Memory B cell (primary cell): Measurements from ENCODE around the gene CD226.
"Not testable (repeated sequence)": the region's sequence is repeated elsewhere in the genome, so short reads cannot be mapped to it uniquely, and the experiment has no call there.

Experiments used
- ATAC-seq: fragments of 150-1000 bp; cut with Tn5 transposase; 2 replicates; pipeline ENCODE4 v1.10.0; 2021; ENCODE audit warnings: low read depth, mild to moderate bottlenecking, moderate library complexity
- DNase-seq, 2 donors: peaks; one replicate each; pipeline ENCODE4 v3.0.0; 2022; ENCODE audit warnings: low spot score in 2 of 2
- H3K27ac Mint-ChIP-seq: one replicate; pipeline ENCODE4 v1.8.0; 2022; ENCODE audit warnings: mild to moderate bottlenecking, moderate library complexity, mixed read lengths
- H3K27me3 Mint-ChIP-seq: one replicate; pipeline ENCODE4 v1.8.0; 2022; ENCODE audit warnings: mixed read lengths
- H3K36me3 Mint-ChIP-seq: one replicate; pipeline ENCODE4 v1.8.0; 2022; ENCODE audit warnings: mild to moderate bottlenecking, mixed read lengths
- H3K4me1 Mint-ChIP-seq: one replicate; pipeline ENCODE4 v1.8.0; 2022; ENCODE audit warnings: mixed read lengths
- H3K4me3 Mint-ChIP-seq: one replicate; pipeline ENCODE4 v1.8.0; 2022; ENCODE audit warnings: mild to moderate bottlenecking, moderate library complexity, mixed read lengths
- H3K9me3 Mint-ChIP-seq: one replicate; pipeline ENCODE4 v1.8.0; 2022; ENCODE audit warnings: mixed read lengths

The CD226 gene

DNA sequence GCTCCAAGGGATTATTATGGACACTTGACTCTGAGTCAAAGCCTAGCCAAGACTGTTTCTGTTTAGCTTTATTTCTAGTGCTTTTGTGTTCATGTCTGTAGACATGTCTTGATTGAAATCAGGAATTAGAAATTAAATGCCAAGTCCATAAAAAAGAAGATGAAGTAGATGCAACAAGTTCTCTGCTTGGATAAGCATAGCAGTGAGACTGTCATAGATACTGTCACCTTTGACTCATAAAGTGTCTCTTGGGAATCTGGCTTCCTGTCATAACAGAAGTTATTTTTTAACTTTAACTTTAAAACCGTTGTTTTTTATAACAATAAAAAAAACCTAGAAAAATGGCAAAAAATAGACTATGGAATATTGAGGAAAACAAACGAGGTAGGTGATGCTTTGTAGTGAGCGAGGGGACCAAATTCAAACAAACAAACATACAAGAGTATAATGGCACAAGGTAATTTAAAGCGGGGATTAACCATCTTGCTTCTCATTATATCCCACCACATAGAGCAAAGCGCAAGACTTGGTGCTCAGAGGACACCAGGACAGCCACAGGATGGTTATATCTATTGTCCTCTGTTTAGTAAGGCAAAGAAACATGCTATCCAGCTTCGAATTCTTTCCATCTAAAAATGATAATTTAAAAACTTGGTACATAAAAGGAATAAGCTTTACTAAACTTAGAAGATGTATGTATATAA lies 64.6 kb downstream of the CD226 start:
- Mint-ChIP-seq H3K4me1 (peaks cover 11% of the 10 kb centered on the region), H3K27me3 (peaks cover 2% of the 10 kb centered on the region), H3K27ac (peak overlapping the region; percentile 55), H3K9me3 (peaks cover 5% of the 10 kb centered on the region), H3K36me3 (peaks cover 8% of the 10 kb centered on the region), H3K4me3 (no peak overlapping the region)
- no peak for DNase-seq
- ATAC-seq = peak; percentile 49

- ATAC-seq (no peak), DNase-seq (no peak)
- H3K4me1 Mint-ChIP-seq = peaks cover 5% of the 10 kb centered on the region
- peaks cover 8% of the 10 kb centered on the region for H3K36me3 Mint-ChIP-seq
- no peak overlapping the region for H3K4me3 Mint-ChIP-seq
- no peak overlapping the region for H3K27ac Mint-ChIP-seq
- peaks cover 5% of the 10 kb centered on the region for H3K9me3 Mint-ChIP-seq
- H3K27me3 Mint-ChIP-seq = peaks cover 2% of the 10 kb centered on the region
These were observed 67.6 kb downstream of the CD226 start for GRCh38 chr18:69880083-69880482.

GRCh38 chr18:69879051-69879450 lies 68.6 kb downstream of the CD226 start:
- not testable (repeated sequence) for H3K4me3 Mint-ChIP-seq, H3K36me3 Mint-ChIP-seq, DNase-seq, ATAC-seq, H3K4me1 Mint-ChIP-seq, H3K27me3 Mint-ChIP-seq, H3K9me3 Mint-ChIP-seq
- H3K27ac Mint-ChIP-seq = peak overlapping the region; percentile 21

DNA sequence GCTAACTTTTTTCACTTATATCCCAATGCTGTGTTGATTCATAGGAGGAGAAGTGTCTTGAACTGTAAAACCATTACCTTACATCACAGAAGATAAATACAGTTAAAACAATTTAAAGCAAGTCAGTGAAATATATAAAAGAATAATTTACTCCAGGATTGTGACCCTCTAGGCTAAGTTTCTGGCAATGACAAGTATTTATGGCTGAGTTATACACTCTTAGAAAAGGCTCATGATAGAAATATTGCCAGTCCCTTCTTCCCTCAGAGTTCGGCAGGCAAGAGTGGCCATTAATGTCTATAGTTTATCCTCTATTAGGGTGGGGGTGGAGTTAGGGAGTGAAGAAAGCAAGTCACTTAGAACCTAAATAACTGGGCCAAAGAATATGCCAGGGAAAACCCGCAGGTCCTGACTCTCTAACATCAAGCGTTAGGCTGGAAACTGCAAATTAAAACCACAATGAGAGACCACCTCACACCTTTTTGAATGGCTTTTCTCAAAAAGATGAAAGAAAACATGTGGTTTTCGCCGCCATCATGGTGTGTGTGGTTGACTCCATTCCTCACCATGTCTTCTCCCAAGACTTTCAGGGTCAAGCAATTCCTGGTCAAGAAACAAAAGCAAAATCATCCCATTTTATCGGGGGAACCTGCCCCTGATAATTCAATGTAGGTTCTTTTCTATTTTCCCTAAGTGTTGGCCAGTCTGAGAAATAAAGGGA lies 69.3 kb downstream of the CD226 start:
- no peak for ATAC-seq
- DNase-seq = no peak
- Mint-ChIP-seq H3K36me3 (peaks cover 8% of the 10 kb centered on the region), H3K27ac (peak overlapping the region; percentile 21), H3K27me3 (peaks cover 2% of the 10 kb centered on the region), H3K4me1 (peaks cover 5% of the 10 kb centered on the region), H3K4me3 (no peak overlapping the region), H3K9me3 (peaks cover 5% of the 10 kb centered on the region)

DNA sequence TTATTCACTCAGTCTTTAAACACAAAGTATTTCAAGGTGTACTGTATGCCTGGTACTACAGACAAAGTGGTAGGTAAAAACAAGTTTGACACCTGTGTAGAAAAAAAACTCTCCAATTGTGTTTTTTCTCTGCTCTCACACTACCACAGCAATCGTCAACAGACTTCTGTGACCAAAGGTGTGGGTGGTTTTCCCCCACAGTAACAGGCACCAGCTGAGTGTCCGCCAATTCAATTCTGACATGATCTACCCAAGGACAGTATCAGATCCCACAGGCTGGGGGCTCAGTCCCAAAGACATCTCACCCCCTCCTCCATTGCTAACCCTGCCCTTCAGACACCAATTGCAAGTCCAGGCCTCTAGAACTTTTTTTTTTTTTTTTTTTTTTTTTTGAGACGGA lies 71.2 kb downstream of the CD226 start:
- peaks cover 5% of the 10 kb centered on the region for H3K9me3 Mint-ChIP-seq
- no peak for DNase-seq
- no peak overlapping the region for H3K4me3 Mint-ChIP-seq
- peaks cover 8% of the 10 kb centered on the region for H3K36me3 Mint-ChIP-seq
- H3K4me1 Mint-ChIP-seq = no peaks in the 10 kb centered on the region
- H3K27ac Mint-ChIP-seq = no peak overlapping the region
- H3K27me3 Mint-ChIP-seq = peaks cover 2% of the 10 kb centered on the region
- ATAC-seq = no peak

- Mint-ChIP-seq H3K27me3 (no peaks in the 10 kb centered on the region), H3K36me3 (peaks cover 4% of the 10 kb centered on the region), H3K27ac (no peak overlapping the region), H3K4me3 (no peak overlapping the region), H3K9me3 (peaks cover 3% of the 10 kb centered on the region), H3K4me1 (no peaks in the 10 kb centered on the region)
- ATAC-seq (no peak), DNase-seq (no peak)
These were observed 73.6 kb downstream of the CD226 start for GRCh38 chr18:69874058-69874457.

GRCh38 chr18:69872661-69873060 lies 75.0 kb downstream of the CD226 start:
- Mint-ChIP-seq H3K36me3 (no peaks in the 10 kb centered on the region), H3K27me3 (no peaks in the 10 kb centered on the region), H3K27ac (no peak overlapping the region), H3K4me1 (no peaks in the 10 kb centered on the region), H3K4me3 (no peak overlapping the region), H3K9me3 (no peaks in the 10 kb centered on the region)
- DNase-seq = no peak
- no peak for ATAC-seq

DNA sequence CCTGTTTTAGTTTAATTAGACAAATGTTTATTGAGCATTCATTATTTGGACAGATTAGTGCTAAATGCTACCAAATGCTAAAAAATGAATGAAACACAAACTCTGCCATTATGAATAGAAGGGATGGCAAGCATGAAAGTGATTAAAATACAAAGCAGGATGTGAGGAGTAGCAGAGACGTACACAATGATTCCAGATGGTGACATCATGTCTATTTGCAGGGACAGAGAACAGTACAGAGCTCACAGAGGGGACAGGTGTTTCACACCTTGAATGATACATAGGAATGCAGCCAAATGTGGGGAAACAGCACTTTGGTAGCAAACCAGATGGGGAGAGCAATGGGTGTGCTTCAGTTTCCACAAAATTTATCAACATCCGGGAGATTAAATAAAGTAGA lies 76.3 kb downstream of the CD226 start:
- DNase-seq = no peak
- H3K36me3 Mint-ChIP-seq = no peaks in the 10 kb centered on the region
- H3K9me3 Mint-ChIP-seq = no peaks in the 10 kb centered on the region
- no peak overlapping the region for H3K27ac Mint-ChIP-seq
- H3K4me3 Mint-ChIP-seq = no peak overlapping the region
- H3K4me1 Mint-ChIP-seq = no peaks in the 10 kb centered on the region
- no peaks in the 10 kb centered on the region for H3K27me3 Mint-ChIP-seq
- ATAC-seq = no peak

GRCh38 chr18:69870736-69871135 lies 76.9 kb downstream of the CD226 start:
- Mint-ChIP-seq H3K9me3 (no peaks in the 10 kb centered on the region), H3K4me1 (no peaks in the 10 kb centered on the region), H3K27me3 (no peaks in the 10 kb centered on the region), H3K36me3 (no peaks in the 10 kb centered on the region), H3K4me3 (no peak overlapping the region), H3K27ac (no peak overlapping the region)
- ATAC-seq (no peak), DNase-seq (no peak)

GRCh38 chr18:69866212-69866611 lies 81.5 kb downstream of the CD226 start:
- ATAC-seq = no peak
- no peak for DNase-seq
- Mint-ChIP-seq H3K27me3 (no peaks in the 10 kb centered on the region), H3K4me1 (no peaks in the 10 kb centered on the region), H3K27ac (no peak overlapping the region), H3K4me3 (no peak overlapping the region), H3K36me3 (no peaks in the 10 kb centered on the region), H3K9me3 (no peaks in the 10 kb centered on the region)

- Mint-ChIP-seq H3K36me3 (no peaks in the 10 kb centered on the region), H3K4me3 (no peak overlapping the region), H3K27ac (no peak overlapping the region), H3K4me1 (no peaks in the 10 kb centered on the region), H3K9me3 (no peaks in the 10 kb centered on the region), H3K27me3 (no peaks in the 10 kb centered on the region)
- no peak for DNase-seq
- ATAC-seq = no peak
These were observed 81.9 kb downstream of the CD226 start for GRCh38 chr18:69865776-69866175.

GRCh38 chr18:69864802-69865201 lies 82.9 kb downstream of the CD226 start:
- not testable (repeated sequence) for DNase-seq, ATAC-seq, H3K36me3 Mint-ChIP-seq, H3K4me1 Mint-ChIP-seq, H3K4me3 Mint-ChIP-seq, H3K9me3 Mint-ChIP-seq, H3K27me3 Mint-ChIP-seq, H3K27ac Mint-ChIP-seq

DNA sequence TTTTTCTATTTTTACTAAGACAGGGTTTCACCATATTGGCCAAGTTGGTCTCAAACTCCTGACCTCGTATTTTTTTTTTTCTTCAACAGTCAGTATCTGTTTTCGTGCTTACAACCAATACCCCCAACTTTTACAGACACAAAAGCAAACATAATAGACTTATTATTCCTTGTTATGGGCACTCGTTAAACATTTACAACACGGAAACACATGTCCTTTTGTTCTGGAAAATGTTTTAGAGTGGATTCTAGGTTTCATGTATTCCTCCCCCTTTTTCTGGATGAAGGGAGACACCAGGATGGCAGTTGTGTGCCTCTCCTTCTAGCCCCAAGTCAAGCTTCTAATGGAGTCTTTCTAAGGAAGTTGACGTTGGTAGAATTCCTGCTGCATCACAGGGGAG lies 88.8 kb downstream of the CD226 start:
- ATAC-seq (no peak), DNase-seq (no peak)
- Mint-ChIP-seq H3K27ac (no peak overlapping the region), H3K36me3 (no peaks in the 10 kb centered on the region), H3K27me3 (no peaks in the 10 kb centered on the region), H3K4me3 (no peak overlapping the region), H3K4me1 (no peaks in the 10 kb centered on the region), H3K9me3 (no peaks in the 10 kb centered on the region)

DNA sequence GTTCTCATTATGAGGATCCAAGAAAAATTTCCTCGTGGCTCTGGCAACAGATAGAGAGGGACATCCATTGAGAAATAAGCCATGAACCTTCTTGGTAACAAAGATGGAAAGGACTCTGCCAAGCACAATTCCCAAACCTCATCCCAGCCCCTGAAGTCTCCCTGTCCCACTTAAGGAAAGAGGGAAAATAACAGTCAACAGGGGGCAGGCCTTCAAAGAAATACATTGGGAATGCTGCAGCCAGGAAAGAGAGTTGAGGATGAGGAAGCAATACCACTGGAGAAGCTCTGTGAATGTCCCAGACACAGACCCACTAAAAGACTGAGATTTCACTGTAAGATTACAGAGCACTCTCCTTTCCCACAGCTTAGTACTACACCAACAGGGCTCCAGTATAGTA lies 93.2 kb downstream of the CD226 start:
- Mint-ChIP-seq H3K27ac (no peak overlapping the region), H3K9me3 (no peaks in the 10 kb centered on the region), H3K36me3 (no peaks in the 10 kb centered on the region), H3K27me3 (no peaks in the 10 kb centered on the region), H3K4me1 (no peaks in the 10 kb centered on the region), H3K4me3 (no peak overlapping the region)
- no peak for DNase-seq
- no peak for ATAC-seq

DNA sequence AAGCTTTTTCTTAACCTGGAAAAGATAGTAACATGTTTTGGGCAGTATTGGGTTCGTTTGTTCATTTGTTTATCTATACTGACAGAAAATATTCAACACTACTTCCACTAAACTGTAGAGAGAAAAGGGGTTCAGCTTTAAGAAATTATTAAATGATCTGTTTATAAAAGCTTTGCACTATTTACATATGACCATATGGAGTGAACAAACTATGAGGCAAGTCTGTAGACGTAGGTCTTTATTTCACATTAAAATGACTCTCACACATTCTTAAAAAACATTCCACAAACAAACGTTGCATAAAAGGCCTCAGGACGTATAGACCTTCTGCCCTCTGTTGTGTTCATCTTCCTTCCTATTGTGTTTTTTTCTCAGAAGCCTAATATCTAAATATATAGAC lies 94.6 kb downstream of the CD226 start:
- no peak overlapping the region for H3K4me3 Mint-ChIP-seq
- H3K9me3 Mint-ChIP-seq = no peaks in the 10 kb centered on the region
- DNase-seq (no peak), ATAC-seq (no peak)
- no peaks in the 10 kb centered on the region for H3K27me3 Mint-ChIP-seq
- no peak overlapping the region for H3K27ac Mint-ChIP-seq
- H3K4me1 Mint-ChIP-seq = no peaks in the 10 kb centered on the region
- no peaks in the 10 kb centered on the region for H3K36me3 Mint-ChIP-seq
